Sigmoid colon (tissue), 4 donors: ENCODE measurements around the gene PPP4R2.

Experiments
- CTCF ChIP-seq, 4 experiments: fragments of 450-650 bp in 3 of 4; fragments of 200-600 bp in 1 of 4; IDR thresholded peaks; one replicate each; pipeline ENCODE4 v1.5.1; 2016 to 2019; ENCODE audit warnings: antibody characterized with exemption in 4 of 4, mild to moderate bottlenecking in 3 of 4, moderate library complexity in 2 of 4
- EP300 ChIP-seq, 4 donors: sonication (generic); formaldehyde crosslinking; IDR thresholded peaks; one replicate each; pipeline ENCODE4 v1.6.1; 2017; ENCODE audit warnings: antibody characterized with exemption in 4 of 4
- POLR2A ChIP-seq, 2 donors: fragments of 450-650 bp; IDR thresholded peaks; one replicate each; pipeline ENCODE4 v1.6.1; 2016; ENCODE audit warnings: antibody characterized with exemption in 2 of 2, mild to moderate bottlenecking in 2 of 2, moderate library complexity in 2 of 2
- POLR2AphosphoS5 ChIP-seq, 4 donors: sonication (generic); formaldehyde crosslinking; IDR thresholded peaks; one replicate each; pipeline ENCODE4 v1.6.1; 2017; ENCODE audit warnings: antibody characterized with exemption in 4 of 4

DNA sequence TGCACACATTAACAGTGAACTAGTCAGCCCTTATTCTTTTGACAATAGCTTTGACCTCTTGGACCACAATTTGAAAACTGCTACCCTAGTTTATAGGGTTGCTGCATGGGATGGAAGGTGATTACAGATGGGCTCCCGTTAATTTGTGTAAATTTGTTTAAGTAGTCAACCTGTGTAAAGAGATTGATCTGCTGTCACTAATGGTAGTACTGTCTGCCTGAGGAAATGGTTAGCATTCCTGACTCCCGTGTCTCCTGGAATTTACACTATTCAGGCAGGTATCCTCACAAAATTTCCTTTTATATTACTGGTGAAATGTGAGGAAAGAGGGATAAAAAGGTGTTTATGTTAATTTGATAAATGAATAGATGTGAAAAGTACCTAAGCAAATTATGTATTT lies 49.6 kb downstream of the PPP4R2 start:
- no peak for TF ChIP-seq CTCF (IDR thresholded peaks at IDR 0.05)
- TF ChIP-seq POLR2A (IDR thresholded peaks at IDR 0.05): no peak
- TF ChIP-seq EP300 (IDR thresholded peaks at IDR 0.05): no peak
- TF ChIP-seq POLR2AphosphoS5 (IDR thresholded peaks at IDR 0.05): no peak
